ENCODE data around the gene PPP2R1A.
"Not testable (repeated sequence)": the region's sequence is repeated elsewhere in the genome, so short reads cannot be mapped to it uniquely, and the experiment has no call there.

The PPP2R1A gene

DNA sequence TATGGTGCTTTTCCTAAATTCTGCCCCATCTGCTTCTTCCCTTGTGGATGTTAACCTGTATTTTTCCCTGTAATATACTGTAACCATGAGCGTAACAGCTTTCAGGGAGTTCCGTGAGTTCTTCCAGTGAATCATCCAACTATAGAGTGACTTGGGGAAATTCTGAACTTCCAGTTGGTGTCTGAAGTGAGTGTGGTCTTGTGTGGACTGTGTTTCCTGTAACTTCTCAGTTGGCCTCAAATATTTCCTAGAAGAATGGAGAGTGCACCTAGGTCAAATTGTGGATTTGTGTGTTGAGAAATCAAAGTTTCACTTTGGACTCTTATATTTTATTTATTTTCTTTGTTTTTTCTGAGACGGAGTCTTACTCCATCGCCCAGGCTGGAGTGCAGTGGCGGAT, 68.6 kb downstream of the PPP2R1A start:
- Histone ChIP-seq H3K9ac (ENCODE audit: low read length) (no peak overlapping the region), H3K9me3 (ENCODE audit: control insufficient read depth, insufficient read depth, low read depth, low read length) (peaks cover 2% of the 10 kb centered on the region; the same call in 1 of the 2 replicates), H3K4me3 (ENCODE audit: low read depth, low read length) (no peak overlapping the region), H3K27me3 (ENCODE audit: control insufficient read depth, insufficient read depth, low read length) (no peaks in the 10 kb centered on the region), H3K27ac (ENCODE audit: low read depth, low read length) (no peak overlapping the region), H3K36me3 (ENCODE audit: control insufficient read depth, insufficient read depth, low read length) (no peaks in the 10 kb centered on the region), H3K4me1 (ENCODE audit: control insufficient read depth, insufficient read depth, low read length) (no peaks in the 10 kb centered on the region)

DNA sequence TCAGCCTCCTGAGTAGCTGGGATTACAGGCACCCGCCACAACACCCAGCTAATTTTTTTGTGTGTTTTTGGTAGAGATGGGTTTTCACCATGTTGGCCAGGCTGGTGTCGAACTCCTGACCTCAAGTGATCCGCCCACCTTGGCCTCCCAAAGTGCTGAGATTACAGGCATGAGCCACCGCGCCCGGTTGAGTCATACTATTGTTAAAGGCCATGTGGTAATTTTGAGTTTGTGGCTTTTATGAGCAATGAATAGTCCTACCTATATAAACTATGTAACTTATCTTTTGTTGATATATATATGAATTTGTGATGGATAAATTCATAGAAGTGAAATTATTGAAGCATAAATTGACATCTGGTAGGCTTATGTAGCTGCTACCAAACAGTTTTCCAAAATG, 75.7 kb downstream of the PPP2R1A start:
- not testable (repeated sequence) for H3K9me3 ChIP-seq (ENCODE audit: control insufficient read depth, insufficient read depth, low read depth, low read length); H3K4me1 ChIP-seq (ENCODE audit: control insufficient read depth, insufficient read depth, low read length)

DNA sequence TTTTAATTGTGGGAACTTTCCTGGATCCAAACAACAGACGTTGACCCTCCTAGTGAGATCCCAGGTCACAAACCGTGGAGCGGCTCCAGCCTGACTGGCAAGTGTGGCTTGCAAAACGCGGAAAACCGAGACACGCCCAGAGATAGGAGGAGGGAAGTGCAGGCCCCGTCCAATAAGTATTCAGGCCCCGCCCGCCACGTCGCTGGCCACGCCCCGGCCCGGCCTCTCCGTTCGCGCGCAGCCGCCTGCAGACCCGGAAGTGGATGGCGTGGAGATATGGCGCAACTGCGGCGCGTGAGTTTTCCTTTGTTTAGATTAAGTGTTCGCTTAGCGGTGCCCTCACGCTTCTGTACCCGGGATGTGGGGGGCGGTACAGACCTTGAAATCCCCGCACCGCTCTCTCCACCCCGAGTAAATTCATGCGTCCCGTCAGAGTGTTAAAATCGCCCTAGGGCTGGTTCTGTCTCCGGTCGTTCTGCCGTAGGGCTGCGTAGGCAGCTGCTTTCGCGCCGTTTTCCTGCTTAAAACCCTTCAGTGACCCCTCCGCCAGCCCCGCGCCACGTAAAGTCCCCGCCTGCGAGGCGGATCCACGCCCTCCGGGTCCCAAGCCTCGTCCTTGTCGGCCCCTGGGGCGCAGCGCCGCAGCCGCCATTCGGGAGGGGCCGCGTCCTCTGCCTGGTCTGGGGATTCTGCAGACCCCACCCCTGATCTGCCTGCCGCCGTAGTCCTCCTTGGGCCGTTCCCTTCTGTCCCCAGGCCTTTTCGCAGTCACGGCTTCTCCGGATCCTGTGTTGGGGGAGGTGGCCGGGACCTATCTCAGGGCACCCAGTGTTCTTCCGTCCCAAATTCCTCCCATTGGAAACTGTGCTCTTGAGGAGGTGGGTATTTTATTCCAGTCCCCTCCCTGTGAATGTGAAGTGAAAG, 79.7 kb downstream of the PPP2R1A start, which contains the start of gene ZNF766:
ZNF766 (plus strand) TSS at position 250 of the 924 bp plus-strand sequence; CDS start at position 277, 27 bp downstream.
- peak within 1 kb of the TSS; percentile 99 for H3K9ac ChIP-seq (ENCODE audit: low read length)
- H3K27ac ChIP-seq (ENCODE audit: low read depth, low read length): peak within 1 kb of the TSS; percentile 98
- peaks cover 32% of the 10 kb centered on the region for H3K36me3 ChIP-seq (ENCODE audit: control insufficient read depth, insufficient read depth, low read length)
- peaks cover 12% of the 10 kb centered on the region; the same call in 1 of the 2 replicates for H3K9me3 ChIP-seq (ENCODE audit: control insufficient read depth, insufficient read depth, low read depth, low read length)
- H3K4me3 ChIP-seq (ENCODE audit: low read depth, low read length): peak within 1 kb of the TSS; percentile 99
- H3K27me3 ChIP-seq (ENCODE audit: control insufficient read depth, insufficient read depth, low read length): no peaks in the 10 kb centered on the region
- no peaks in the 10 kb centered on the region; the same call in 1 of the 2 replicates for H3K4me1 ChIP-seq (ENCODE audit: control insufficient read depth, insufficient read depth, low read length)

More for the DNA sequence above, 75.7 kb downstream of the PPP2R1A start:
- not testable (repeated sequence) for H3K4me3 ChIP-seq (ENCODE audit: low read depth, low read length); H3K9ac ChIP-seq (ENCODE audit: low read length); H3K36me3 ChIP-seq (ENCODE audit: control insufficient read depth, insufficient read depth, low read length); H3K27me3 ChIP-seq (ENCODE audit: control insufficient read depth, insufficient read depth, low read length); H3K27ac ChIP-seq (ENCODE audit: low read depth, low read length)

DNA sequence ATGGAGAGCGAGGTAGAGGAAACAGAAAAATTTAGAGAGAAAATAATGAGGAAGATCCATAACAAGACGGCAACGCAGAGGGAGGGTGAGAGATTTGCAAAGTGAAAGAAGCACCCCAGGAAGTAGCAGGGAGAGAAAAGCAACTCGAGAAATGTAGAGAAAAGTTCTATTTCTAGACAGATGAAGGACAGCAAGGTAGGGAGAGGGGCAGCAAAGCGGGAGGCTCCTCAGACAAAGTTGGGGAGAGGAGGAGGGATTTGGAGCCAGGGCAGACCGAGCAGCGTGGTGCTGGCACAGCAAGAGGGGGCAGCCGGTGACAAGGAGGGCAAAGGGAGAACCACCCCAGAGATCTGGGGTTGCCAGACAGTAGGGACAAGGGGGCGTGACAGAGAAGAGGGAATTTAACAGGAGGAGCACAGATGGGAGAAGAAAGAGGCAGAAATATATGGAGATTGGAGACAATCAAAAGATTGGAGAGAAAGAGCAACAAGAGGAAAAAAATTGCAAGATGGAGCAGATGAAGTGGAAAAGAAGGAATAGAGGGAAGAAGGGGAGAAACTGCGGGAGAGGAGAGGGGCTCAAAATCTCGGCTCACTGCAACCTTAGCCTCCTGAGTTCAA, 80.5 kb downstream of the PPP2R1A start:
- H3K9ac ChIP-seq (ENCODE audit: low read length): peak overlapping the region; percentile 99
- H3K4me1 ChIP-seq (ENCODE audit: control insufficient read depth, insufficient read depth, low read length): no peaks in the 10 kb centered on the region; the same call in 1 of the 2 replicates
- H3K4me3 ChIP-seq (ENCODE audit: low read depth, low read length): peak overlapping the region; percentile 99
- H3K27ac ChIP-seq (ENCODE audit: low read depth, low read length): peak overlapping the region; percentile 98
- H3K27me3 ChIP-seq (ENCODE audit: control insufficient read depth, insufficient read depth, low read length): no peaks in the 10 kb centered on the region
- H3K36me3 ChIP-seq (ENCODE audit: control insufficient read depth, insufficient read depth, low read length): peaks cover 36% of the 10 kb centered on the region
- peaks cover 12% of the 10 kb centered on the region; the same call in 1 of the 2 replicates for H3K9me3 ChIP-seq (ENCODE audit: control insufficient read depth, insufficient read depth, low read depth, low read length)

DNA sequence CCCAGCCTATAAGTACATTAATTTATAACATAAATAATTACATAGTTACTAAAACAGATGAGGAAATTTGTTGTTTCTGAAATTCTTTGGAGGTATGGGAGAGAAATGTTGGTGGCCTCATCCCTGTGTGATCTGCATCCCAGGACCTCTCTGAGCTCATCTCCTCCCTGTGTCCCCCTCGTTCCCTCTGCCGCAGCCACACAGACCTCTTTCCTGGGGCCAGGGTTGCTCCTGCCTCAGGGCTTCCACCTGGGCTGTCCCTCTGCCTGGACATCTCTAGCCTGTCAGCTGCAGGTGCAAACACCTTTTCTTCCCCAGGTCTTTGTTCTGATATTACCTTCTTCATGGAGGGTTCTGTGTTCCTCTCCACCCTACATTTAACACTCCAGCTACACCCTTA, 83.4 kb downstream of the PPP2R1A start:
- Histone ChIP-seq H3K9ac (ENCODE audit: low read length) (no peak overlapping the region), H3K27ac (ENCODE audit: low read depth, low read length) (no peak overlapping the region), H3K4me3 (ENCODE audit: low read depth, low read length) (no peak overlapping the region), H3K9me3 (ENCODE audit: control insufficient read depth, insufficient read depth, low read depth, low read length) (peaks cover 15% of the 10 kb centered on the region; the same call in 1 of the 2 replicates), H3K27me3 (ENCODE audit: control insufficient read depth, insufficient read depth, low read length) (no peaks in the 10 kb centered on the region), H3K4me1 (ENCODE audit: control insufficient read depth, insufficient read depth, low read length) (peaks cover 2% of the 10 kb centered on the region), H3K36me3 (ENCODE audit: control insufficient read depth, insufficient read depth, low read length) (peaks cover 51% of the 10 kb centered on the region)

DNA sequence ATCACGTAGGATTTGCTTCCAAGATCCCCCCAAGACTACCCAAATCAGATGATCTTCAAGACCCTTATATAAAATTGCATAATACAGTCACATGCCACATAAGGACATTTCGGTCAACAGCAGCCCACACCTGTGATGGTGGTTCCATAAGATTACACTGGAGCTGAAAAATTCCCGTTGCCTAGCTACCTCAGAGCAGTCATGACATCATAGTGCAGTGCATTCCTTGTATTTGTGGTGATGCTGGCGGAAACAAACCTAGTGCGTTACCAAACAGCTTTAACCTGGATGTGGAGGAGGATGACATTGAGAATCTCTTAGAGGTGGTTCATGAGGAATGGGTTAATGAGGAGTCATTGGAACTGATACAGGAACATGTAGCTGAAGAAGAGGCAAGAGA, 84.3 kb downstream of the PPP2R1A start:
- H3K4me1 ChIP-seq (ENCODE audit: control insufficient read depth, insufficient read depth, low read length): peaks cover 2% of the 10 kb centered on the region
- no peak overlapping the region for H3K9ac ChIP-seq (ENCODE audit: low read length)
- no peak overlapping the region for H3K4me3 ChIP-seq (ENCODE audit: low read depth, low read length)
- no peak overlapping the region for H3K27ac ChIP-seq (ENCODE audit: low read depth, low read length)
- peaks cover 15% of the 10 kb centered on the region; the same call in 1 of the 2 replicates for H3K9me3 ChIP-seq (ENCODE audit: control insufficient read depth, insufficient read depth, low read depth, low read length)
- peaks cover 51% of the 10 kb centered on the region for H3K36me3 ChIP-seq (ENCODE audit: control insufficient read depth, insufficient read depth, low read length)
- H3K27me3 ChIP-seq (ENCODE audit: control insufficient read depth, insufficient read depth, low read length): no peaks in the 10 kb centered on the region

DNA sequence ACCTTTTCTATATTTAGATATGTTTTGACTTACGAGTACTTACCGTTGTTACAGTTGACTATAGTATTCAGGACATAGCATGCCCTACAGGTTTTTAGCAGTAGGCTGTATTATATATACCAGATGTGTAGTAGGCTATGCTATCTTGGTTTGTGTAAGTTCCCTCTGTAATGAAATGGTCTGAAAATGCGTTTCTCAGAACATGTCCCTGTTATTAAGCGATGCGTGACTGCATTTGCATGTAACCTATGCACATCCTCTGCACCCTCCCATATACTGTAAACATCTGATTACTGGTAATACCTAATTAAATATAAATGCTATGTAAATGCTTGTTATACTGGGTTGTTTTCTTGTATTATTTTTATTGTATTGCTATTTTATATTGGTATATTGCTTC, 86.1 kb downstream of the PPP2R1A start:
- Histone ChIP-seq H3K9me3 (ENCODE audit: control insufficient read depth, insufficient read depth, low read depth, low read length) (peaks cover 15% of the 10 kb centered on the region; the same call in 1 of the 2 replicates), H3K36me3 (ENCODE audit: control insufficient read depth, insufficient read depth, low read length) (peaks cover 51% of the 10 kb centered on the region), H3K27me3 (ENCODE audit: control insufficient read depth, insufficient read depth, low read length) (no peaks in the 10 kb centered on the region), H3K4me1 (ENCODE audit: control insufficient read depth, insufficient read depth, low read length) (peaks cover 2% of the 10 kb centered on the region; the same call in 1 of the 2 replicates), H3K27ac (ENCODE audit: low read depth, low read length) (no peak overlapping the region), H3K9ac (ENCODE audit: low read length) (no peak overlapping the region), H3K4me3 (ENCODE audit: low read depth, low read length) (no peak overlapping the region)

DNA sequence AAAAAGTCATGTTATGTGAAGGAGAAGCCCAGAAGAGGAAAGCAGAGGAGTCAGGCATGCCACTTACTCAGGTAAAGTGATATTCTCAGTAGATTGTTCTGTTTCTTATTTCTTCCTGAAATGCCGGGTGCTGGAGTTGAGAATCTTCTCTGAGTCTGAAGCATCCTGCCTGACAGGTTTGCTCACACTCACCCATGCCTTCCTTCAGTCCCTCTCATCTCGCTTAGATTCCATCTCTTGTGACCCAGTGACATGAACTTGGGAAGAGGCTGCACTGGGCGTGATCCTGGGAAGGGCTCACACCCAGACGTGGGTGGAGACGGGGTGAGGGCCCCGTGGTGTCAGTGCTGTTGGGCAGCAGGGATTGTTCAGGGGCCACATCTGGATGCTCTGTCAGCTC, 87.6 kb downstream of the PPP2R1A start:
- Histone ChIP-seq H3K36me3 (ENCODE audit: control insufficient read depth, insufficient read depth, low read length) (peaks cover 47% of the 10 kb centered on the region), H3K4me3 (ENCODE audit: low read depth, low read length) (no peak overlapping the region), H3K4me1 (ENCODE audit: control insufficient read depth, insufficient read depth, low read length) (peaks cover 2% of the 10 kb centered on the region; the same call in 1 of the 2 replicates), H3K9me3 (ENCODE audit: control insufficient read depth, insufficient read depth, low read depth, low read length) (peaks cover 15% of the 10 kb centered on the region; the same call in 1 of the 2 replicates), H3K27ac (ENCODE audit: low read depth, low read length) (no peak overlapping the region), H3K27me3 (ENCODE audit: control insufficient read depth, insufficient read depth, low read length) (no peaks in the 10 kb centered on the region), H3K9ac (ENCODE audit: low read length) (no peak overlapping the region)
